Stimulated activated CD4-positive, alpha-beta T cell treated with anti-CD3 and anti-CD28 coated beads, Interleukin-1b, Interleukin-23, amount 100 ng/mL, for 24 hours (primary cell): ENCODE measurements around the gene USP43.
"Not testable (repeated sequence)": the region's sequence is repeated elsewhere in the genome, so short reads cannot be mapped to it uniquely, and the experiment has no call there.

Experiments
- DNase-seq, 4 experiments: peaks; one replicate each; pipeline ENCODE4 v3.0.0-alpha.2; 2020; ENCODE audit warnings: low read depth in 4 of 4, low spot score in 1 of 4

The USP43 gene, protein sequence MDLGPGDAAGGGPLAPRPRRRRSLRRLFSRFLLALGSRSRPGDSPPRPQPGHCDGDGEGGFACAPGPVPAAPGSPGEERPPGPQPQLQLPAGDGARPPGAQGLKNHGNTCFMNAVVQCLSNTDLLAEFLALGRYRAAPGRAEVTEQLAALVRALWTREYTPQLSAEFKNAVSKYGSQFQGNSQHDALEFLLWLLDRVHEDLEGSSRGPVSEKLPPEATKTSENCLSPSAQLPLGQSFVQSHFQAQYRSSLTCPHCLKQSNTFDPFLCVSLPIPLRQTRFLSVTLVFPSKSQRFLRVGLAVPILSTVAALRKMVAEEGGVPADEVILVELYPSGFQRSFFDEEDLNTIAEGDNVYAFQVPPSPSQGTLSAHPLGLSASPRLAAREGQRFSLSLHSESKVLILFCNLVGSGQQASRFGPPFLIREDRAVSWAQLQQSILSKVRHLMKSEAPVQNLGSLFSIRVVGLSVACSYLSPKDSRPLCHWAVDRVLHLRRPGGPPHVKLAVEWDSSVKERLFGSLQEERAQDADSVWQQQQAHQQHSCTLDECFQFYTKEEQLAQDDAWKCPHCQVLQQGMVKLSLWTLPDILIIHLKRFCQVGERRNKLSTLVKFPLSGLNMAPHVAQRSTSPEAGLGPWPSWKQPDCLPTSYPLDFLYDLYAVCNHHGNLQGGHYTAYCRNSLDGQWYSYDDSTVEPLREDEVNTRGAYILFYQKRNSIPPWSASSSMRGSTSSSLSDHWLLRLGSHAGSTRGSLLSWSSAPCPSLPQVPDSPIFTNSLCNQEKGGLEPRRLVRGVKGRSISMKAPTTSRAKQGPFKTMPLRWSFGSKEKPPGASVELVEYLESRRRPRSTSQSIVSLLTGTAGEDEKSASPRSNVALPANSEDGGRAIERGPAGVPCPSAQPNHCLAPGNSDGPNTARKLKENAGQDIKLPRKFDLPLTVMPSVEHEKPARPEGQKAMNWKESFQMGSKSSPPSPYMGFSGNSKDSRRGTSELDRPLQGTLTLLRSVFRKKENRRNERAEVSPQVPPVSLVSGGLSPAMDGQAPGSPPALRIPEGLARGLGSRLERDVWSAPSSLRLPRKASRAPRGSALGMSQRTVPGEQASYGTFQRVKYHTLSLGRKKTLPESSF

DNA sequence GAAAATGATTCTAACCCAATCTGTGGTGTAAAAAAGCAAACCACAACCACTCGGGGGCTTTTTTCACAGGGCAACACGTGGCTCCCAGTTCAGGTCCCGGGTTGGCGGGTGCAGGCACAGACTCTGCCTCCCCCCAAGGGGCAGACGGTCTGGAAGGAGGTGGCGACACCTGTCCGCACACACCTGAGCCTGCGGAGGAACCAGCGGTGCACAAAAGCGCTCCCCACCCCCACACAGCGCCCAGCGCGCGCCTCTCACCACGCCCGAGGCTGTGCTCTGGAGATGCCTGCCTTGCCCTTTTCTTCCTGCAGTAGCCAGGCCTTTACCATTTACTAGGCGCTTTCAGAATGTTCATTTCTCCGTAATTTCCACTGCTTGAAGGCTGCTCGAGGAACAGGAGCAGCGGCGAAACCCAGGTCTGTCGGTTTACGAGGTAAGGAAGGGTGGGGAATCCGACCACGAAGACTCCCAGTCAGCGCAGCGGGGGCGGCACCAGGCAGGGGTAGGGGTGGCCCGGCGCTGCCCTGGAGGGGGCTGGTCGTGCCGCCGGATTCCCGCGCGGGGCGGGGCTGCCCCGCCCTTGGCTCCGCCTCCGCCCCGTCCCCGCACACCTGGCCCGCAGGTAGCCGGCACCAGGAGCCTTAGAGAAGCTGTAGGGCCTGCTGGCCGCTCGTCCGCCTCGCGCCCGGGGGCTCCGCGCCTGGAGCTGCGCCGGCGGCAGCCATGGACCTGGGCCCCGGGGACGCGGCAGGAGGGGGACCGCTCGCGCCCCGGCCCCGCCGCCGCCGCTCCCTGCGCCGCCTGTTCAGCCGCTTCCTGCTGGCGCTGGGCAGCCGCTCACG is at the start of gene USP43:
USP43 (plus strand) TSS at position 608 of the 842 bp plus-strand sequence; CDS start at position 724, 116 bp downstream.
- no peak for DNase-seq

DNA sequence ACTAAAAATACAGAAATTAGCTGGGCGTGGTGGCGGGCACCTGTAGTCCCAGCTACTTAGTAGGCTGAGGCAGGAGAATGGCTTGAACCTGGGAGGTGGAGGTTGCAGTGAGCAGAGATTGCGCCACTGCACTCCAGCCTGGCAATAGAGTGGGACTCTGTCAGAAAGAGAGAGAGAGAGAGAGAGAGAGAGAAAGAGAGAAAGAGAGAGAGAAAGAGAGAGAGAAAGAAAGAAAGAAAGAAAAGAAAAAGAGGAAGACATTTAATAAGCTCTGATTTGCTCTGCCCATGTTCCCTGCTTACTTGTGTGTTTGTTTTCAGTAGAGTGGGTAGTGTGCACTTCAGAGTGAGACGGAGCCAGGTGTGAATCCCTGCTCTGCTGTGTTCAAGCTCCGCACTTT is 47.7 kb upstream of the USP43 start:
- DNase-seq = not testable (repeated sequence)

DNA sequence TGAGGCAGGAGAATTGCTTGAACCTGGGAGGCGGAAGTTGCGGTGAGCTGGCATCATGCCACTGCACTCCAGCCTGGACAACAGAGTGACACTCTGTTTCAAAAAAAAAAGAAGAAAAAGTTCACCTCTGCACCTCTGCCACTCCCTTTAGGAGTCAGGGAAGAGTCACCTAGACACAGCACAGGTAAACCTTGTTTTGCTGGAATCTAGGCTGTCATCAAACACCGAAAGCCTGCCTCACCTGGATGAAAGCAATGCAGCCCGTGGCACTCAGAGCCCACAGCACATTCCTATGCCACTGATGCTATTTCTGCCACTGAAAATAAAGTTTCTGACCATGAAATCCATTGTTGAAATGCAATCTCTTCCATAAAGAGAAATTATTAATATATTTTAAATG is 46.7 kb upstream of the USP43 start:
- DNase-seq = no peak

DNA sequence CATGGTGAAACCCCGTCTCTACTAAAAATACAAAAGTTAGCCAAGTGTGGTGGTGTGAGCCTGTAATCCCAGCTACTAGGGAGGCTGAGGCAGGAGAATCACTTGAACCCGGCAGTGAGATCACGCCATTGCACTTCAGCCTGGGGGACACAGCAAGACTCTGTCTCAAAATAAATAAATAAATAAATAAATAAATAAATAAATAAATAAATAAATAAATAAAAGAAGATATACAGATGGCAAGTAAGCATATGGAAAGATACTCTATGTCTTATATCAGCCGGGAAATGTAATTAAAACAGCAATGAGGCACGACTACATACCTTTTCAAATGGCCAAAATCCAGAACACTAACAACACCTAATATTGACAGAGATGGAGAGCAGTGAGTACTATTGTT is 40.7 kb upstream of the USP43 start:
- DNase-seq = not testable (repeated sequence)

DNA sequence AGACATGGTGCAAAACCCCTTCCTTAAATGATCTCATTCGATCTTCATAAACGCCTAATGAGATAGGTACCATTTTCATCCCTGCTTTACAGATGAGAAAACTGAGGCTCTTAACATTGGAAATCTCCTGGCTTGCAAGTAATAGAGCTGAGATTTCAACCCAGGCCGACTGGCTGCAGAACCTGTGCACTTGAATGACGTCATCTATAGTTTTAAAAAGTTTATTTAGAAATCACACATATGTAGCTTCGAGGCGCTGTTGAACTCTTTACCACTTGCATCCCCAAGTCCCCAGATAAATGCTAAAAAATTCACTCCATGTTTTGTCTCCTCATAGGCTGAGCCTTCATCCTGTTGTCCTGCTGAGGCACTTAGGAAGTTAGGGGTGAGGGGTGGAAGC is 38.9 kb upstream of the USP43 start:
- DNase-seq = no peak

DNA sequence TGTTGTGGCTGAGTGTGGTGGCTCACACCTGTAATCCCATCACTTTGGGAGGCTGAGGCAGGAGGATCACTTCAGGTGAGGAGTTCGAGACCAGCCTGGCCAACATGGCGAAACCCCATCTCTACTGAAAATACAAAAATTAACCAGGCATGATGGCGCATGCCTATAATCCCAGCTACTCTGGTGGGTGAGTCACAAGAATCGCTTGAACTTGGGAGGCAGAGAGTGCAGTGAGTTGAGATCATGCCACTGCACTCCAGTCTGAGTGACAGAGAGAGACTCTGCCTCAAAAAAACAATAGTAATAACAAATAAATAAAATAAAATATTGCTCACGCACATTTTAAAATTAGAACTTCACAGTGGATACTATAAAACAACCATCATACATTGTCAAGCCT is 38.3 kb upstream of the USP43 start:
- not testable (repeated sequence) for DNase-seq

DNA sequence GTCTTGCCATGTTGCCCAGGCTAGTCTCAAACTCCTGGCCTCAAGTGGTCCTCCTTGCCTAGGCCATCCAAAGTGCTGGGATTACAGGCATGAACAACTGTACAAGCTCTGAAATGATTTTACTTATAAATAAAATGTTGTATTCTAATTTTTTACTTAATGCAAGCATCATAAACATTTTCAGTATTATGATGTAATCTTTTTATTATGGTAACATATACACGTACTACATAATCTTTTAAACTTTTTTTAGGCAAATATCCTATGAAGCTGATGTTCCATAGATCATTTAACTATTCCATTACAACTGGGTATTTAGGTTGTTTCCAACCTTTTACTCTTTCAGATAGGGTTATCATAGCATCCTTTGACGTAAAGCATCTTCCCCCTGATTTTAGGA is 33.8 kb upstream of the USP43 start:
- no peak for DNase-seq

DNA sequence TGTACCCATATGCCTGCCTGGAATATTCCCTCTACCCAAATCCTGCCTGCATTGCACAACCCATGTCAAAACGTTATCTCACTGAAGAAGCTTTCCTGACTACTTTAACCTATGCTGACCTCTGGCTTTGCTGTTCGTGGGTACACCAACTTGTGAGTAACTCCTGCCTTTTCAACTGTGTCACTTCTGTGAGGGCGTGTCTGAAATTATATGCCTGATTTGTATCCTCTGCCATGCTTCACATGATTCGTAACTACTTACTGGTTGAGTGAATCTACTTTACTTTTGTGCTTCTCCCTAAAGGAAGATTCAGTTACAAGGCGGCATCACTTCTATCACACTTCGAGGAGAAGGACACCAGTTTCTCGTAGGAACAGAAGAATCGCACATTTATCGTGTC is 33.3 kb upstream of the USP43 start:
- DNase-seq = no peak

DNA sequence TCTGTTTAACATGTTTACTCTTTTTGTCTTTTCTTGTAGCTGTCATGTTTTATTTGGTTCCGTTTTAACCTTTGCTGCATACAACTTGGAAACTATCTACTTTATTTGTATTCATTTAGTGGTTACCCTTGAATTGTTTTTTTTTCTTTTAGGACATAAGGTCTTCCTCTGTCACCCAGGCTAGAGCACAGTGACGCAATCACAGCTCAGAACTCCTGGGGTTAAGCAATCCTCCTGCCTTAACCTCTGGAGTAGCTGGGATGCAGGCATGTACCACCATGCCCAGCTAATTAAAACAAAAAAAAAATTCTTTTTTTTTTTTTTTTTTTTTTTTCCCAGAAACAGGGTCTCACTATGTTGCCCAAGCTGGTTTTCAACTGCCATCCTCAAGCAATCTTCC is 29.8 kb upstream of the USP43 start:
- DNase-seq = no peak

DNA sequence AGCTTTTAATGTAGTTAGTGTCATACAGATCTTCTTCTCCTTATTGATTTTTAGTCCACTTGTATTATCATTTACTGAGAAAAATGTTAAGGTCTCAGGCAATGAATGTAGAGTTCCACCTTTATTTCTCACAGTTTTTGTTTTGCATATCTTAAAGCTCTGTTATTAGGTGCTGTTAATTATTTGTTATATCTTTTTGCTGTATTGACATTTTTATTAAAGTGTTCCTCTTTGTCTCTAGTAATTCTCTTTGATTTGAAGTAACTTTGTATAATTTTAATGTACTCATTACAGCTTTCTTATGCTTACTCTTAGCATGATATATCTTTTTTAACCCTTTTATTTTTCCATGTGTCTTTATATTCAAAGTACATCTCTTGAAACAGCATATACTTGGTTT is 22.4 kb upstream of the USP43 start:
- DNase-seq = no peak

DNA sequence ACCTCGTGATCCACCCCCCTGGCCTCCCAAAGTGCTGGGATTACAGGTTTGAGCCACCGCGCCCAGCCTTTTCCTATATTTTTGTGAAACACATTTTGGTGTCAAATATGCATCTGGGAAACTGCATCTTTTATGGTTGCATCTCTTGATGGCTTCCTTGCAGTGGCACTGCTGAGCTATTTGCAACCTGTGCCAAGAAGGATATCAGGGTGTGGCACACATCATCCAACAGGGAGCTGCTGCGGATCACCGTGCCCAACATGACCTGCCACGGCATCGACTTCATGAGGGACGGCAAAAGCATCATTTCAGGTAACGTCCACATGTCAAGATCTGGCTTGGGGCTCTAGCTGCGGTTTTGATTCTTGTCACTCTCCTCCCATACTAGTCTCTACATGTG is 16.8 kb upstream of the USP43 start:
- no peak for DNase-seq

DNA sequence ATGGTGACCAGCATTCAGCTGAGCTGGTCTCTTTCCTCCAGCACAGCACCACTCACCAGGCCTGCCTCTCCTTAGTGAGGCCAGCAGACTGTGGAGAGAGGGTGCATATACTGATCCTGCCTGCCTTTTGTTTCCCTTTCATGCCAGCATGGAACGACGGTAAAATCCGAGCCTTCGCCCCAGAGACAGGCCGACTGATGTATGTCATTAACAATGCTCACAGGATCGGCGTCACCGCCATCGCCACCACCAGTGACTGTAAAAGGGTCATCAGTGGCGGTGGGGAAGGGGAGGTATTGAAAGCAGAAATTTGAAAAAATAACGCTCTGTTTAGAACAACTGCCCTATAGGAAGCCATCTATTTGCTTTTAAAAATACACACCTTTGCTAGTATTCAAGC is 12.6 kb upstream of the USP43 start:
- DNase-seq = no peak

DNA sequence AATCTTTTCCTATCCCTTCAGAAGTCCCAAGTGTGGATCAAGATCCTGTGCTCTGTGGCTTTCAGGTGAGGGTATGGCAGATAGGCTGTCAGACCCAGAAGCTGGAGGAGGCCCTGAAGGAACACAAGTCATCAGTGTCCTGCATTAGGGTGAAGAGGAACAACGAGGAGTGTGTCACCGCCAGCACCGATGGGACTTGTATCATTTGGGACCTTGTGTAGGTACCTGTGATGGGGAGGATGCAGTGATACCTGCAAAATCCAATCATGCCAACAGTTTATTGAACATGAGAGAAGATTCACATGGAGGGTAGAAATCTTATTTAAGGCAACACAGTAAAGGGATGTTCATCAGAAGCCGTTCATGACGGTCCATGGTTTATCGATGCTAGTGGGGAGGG is 10.0 kb upstream of the USP43 start:
- DNase-seq = no peak

DNA sequence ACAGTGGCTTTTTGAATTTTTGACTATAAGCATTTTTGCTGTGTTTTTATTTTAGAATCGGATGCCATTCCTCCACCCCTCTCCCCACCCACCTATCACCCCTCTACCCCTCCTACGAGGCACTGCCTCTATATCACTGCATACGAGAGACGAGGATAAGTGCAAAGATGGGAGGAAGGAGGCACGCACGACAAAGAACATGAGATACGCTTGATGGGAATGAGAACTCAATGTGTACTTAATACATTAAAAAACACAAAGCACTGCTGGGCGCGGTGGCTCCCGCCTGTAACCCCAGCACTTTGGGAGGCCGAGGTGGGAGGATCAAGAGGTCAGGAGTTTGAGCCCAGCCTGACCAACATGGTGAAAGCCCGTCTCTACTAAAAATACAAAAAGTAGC is 8.8 kb upstream of the USP43 start:
- no peak for DNase-seq

DNA sequence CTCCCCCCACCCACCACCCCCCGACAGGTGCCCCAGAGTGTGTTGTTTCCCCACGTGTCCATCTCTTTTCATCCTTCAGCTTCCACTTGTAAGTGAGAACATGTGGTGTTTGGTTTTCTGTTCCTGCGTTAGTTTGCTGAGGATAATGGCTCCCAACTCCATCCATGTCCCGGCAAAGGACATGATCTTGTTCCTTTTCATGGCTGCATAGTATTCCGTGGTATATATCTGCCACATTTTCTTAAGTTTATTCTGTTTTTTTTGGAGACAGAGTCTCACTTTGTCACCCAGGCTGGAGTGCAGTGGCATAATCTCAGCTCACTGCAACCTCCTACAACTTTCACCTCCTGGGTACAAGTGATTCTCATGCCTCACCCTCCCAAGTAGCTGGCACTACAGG is 4.9 kb upstream of the USP43 start:
- not testable (repeated sequence) for DNase-seq

DNA sequence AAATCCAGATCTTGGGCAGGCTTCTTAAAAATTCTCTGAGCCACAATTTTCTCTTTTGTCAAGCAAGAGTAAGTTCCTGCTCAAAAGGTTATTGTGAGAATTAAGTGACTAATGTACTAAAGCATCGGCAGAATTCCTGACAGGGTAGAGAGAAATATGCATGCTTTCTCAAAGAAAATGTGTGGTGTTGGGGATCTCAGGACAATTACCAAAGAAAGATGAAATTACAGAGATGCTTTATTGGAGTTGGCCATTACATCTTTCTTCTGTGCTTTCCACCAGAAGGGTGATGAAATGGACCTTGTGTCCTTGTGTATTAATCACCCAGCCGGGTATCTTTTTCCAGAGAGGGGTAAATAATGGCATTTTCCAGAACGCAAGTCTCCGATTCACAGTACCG is 1.7 kb upstream of the USP43 start:
- no peak for DNase-seq

DNA sequence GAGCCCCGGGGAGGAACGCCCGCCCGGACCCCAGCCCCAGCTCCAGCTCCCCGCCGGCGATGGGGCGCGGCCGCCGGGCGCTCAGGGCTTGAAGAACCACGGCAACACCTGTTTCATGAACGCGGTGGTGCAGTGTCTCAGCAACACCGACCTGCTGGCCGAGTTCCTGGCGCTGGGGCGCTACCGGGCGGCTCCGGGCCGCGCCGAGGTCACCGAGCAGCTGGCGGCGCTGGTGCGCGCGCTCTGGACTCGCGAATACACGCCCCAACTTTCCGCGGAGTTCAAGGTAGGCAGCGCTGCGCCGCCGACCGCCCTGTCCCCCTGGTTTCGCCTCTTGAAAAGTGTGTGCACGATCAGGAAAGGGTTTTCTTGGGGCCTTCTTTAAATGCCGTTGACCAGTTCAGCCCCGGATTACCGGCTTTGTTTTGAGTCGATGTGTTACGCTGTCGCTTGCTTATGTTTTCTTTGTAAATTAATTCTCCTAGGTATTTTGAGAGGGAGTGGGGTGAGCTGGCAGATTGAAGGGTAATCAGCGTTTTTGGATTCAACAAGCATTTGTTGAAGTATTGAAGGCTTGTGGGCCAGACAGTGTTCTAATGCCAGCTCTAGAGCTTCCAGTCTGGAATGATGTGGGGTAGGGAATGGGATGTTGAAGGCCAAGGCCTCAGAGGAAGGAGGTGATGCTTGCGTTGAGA is 681 bp downstream of the USP43 start:
- no peak for DNase-seq

DNA sequence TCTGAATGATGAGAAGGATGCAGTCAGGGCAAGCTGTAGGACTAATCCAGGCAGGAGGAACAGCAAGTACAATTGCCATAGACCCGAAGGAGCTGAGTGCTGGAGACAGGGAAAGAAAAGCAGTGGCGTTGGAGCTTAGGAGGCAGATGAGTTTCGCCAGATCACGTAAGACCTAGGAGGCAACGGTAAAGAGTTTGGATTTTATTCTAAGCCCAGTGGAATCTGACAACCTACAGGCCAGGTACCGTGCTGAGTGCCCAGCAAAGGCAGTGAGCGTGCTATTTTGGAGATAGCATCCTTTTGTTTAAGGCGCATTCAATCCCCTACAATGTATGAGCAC is 1.2 kb downstream of the USP43 start:
- no peak for DNase-seq

DNA sequence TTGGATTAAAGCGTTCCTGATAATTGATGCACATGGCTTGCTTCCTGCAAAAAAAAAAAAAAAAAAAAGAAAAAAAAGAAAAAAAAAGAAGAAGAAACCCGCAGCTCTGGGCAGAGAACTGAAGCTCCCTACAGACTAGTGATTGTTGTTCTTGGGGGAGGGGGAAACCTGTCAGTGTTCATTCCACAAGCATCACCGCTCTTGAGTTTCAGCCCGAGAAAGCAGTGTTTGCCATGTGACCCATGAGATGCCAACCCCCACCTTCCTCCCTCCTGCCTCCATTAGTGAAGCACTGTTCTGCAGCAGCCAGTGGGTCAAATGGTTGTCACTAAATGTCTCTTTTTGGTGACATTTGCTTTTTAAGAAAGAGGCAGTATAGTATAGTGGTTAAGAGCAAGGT is 1.7 kb downstream of the USP43 start:
- no peak for DNase-seq

DNA sequence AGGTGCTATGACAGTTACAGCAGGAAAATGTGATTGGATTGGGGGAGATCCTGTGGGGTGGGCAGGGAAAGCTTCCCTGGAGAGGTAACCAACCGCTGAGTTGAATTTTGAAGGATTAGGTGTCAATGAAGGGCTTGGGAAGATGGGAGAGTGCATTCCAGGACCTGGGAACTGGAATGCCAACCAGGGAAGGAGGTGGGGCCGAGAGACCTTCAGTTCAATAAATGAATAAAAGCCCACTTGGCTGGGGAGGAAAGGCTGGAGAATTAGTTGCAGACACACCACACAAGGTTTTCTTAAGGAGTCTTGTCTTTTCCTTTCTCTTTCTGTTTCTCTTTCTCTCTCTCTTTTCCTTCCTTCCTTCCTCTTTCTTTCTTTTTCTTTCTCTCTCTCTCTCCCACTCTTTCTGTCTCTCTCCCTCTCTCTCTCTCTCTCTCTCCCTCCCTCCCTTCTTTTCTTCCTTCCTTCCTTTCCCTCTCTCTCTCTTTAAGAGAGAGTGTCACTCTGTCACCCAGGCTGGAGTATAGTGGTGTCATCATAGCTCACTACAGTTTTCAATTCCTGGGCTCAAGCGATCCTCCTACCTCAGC is 3.3 kb downstream of the USP43 start:
- no peak for DNase-seq
